ENCODE data around the gene CD151.

Gene CD151

GRCh38 chr11:859394-860131 lies 26.8 kb downstream of the CD151 start:
- DNase-seq = peak; percentile 41 to 47

DNA sequence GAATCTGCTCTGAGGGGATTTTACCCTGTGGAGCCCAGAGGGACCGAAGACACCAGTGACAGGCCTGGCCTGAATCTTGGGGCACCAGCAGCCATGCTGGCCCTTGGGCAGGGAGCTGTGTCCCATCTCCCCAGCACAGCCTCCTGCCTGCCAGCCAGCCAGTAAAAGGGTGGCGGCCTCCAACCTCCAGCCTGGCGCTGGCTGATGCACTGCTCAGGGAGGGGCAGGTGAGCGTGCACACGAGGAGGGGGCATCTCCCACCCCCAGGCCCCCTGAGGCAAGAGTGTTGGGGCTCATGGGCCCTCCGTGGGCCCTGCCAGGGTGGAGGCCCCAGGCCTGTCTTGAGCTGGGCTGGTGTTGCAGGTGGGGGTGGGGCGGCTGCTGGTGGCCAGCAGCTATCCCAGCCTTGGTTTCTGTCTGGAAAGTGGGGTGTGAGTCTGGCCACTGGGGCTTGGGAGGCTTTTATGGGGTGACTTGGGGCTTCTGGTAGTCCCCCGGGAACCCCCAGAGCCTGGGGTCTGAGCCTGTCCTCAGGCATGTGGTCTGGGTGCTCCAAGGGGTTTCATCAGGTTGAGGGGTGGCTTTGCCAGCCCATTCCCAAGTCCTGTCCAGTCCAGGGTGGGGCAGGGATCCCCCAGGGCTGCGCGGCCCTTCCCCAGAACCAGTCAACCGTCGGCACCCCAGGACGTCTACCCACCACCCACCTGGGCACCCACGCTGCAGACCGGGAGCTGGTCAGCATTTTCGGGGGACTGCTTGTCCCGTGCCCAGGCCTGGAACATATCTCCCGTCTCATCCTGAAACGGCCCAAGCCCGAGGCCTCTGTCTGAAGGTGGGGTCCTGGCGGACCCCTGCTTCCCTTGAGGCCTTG lies 27.7 kb downstream of the CD151 start:
- DNase-seq = no peak

DNA sequence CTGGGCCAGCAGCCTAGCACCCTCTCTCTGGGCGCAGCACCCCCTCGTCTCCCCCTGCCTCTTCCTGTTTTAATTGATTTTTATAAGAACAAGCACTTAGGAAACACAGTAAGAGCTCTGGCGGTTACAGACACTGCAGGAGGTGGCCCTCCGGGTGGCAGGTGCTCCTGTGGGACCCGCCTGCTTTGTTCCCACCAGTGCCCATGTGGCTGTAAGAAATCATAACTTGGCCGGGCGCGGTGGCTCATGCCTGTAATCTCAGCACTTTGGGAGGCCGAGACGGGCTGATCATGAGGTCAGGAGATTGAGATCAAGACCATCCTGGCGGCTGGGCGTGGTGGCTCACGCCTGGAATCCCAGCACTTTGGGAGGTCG lies 28.3 kb downstream of the CD151 start:
- no peak for DNase-seq

GRCh38 chr11:862081-862661 lies 29.4 kb downstream of the CD151 start:
- no peak for DNase-seq

DNA sequence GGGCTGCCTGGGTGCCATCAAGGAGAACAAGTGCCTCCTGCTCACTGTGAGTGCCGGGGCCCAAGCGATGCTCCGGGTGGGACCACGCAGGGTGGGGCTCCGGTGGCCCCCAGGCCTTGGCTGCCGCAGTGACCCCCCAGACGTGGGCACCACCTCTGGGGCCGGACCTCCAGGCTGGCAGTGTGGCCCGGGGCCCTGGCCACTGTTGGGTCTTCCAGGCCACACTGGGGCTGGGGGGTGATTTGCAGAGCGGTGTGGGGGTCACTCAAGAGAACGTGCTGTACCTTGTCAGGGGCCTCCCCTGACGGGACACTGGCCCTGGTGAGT lies 29.9 kb downstream of the CD151 start:
- no peak for DNase-seq

GRCh38 chr11:863023-863909 lies 30.5 kb downstream of the CD151 start:
- DNase-seq = no peak

GRCh38 chr11:863910-864827 lies 31.4 kb downstream of the CD151 start:
- no peak for DNase-seq

- DNase-seq = no peak
These were observed 32.1 kb downstream of the CD151 start for GRCh38 chr11:864898-865297.

DNA sequence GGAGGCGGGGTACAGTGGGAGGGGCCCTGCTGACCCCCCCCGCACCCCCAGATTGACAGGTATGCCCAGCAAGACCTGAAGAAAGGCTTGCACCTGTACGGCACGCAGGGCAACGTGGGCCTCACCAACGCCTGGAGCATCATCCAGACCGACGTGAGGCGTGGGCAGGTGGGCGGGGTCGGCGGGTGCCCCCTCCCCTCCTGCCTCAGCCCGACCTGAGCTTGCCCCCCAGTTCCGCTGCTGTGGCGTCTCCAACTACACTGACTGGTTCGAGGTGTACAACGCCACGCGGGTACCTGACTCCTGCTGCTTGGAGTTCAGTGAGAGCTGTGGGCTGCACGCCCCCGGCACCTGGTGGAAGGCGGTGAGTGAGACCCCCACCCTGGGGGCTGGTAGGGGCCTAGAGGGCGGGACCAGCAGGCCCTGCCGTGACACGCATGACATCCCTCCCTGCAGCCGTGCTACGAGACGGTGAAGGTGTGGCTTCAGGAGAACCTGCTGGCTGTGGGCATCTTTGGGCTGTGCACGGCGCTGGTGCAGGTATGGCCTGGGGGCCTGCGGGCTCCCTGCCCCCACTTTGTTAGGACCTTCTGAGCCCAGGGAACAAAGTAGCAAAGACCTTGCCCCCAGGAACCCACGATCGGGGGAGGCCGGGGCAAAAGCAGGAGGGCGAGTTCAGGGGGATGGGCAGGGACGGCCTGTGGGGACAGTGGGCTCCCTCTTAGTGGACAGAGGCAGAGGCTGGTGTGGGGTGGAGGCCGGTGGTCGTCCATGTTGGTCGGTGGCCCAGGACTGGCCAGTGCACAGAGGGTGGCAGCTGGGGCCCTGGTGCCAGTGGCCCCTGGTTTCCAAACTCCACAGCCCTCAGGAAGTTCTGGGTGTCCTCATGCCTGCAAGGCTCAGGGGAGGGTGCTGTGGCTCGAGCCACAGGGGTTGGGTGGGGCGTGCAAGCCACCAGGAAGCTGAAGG lies 33.0 kb downstream of the CD151 start:
- no peak for DNase-seq

DNA sequence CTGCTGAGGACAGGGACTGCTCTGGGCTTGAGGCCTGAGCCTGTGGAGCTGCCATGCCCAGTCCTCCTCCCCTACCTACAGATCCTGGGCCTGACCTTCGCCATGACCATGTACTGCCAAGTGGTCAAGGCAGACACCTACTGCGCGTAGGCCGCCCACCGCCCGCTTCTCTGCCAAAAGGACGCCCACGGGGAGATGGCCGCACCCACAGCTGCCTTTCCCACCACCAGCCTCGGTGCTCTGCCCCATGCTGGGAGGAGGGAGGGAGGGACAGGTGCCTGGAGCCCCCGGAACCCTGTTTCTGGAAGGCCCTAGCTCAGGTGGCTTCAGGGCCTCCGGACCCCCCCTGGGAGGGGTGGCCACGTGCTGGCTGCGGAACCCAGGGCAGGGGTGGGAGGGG lies 33.7 kb downstream of the CD151 start:
- DNase-seq = no peak

DNA sequence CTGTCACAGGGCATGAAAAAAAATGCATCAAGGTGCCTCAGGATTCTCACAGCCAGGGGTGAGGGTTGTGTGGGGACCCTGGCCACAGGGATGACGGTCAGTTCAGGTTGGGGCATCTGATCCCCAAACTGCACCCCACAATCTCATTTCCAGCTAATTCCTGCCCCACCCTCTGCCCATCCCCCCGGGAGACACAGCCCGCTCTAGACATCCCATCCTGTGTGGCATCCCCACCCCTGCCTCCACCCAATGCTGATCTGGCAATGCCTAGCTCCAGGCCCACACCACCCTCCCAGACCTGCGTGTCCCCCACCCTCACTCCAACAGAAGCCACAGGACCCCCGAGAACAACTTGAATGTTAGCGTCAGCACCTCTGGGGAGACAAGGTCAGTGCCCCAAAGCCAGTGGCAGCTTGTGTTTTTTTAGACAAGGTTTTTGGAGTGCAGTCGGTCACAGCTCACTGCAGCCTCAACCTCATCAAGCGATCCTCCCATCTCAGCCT lies 35.2 kb downstream of the CD151 start:
- no peak for DNase-seq

- DNase-seq = no peak
These were observed 35.6 kb downstream of the CD151 start for GRCh38 chr11:868394-868793.

DNA sequence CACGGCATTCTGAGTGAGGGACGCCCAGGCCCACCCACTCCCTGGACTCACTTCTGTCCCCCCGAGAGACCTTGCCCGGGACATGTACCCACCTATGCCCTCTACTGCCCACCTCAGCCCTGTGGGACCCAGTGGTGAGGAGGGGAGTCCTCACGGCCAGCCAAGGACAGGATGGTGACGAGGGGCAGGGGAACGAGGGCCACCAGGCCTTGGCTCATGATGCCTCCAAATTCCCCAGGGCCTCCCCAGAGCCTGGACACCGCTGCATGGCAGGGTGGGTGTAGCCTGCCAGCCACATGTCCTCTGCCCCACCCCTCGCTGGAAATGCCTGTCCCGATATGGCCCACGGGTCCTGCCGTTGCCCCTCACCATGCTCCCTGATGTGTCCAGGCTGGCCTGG lies 36.0 kb downstream of the CD151 start:
- DNase-seq = no peak

DNA sequence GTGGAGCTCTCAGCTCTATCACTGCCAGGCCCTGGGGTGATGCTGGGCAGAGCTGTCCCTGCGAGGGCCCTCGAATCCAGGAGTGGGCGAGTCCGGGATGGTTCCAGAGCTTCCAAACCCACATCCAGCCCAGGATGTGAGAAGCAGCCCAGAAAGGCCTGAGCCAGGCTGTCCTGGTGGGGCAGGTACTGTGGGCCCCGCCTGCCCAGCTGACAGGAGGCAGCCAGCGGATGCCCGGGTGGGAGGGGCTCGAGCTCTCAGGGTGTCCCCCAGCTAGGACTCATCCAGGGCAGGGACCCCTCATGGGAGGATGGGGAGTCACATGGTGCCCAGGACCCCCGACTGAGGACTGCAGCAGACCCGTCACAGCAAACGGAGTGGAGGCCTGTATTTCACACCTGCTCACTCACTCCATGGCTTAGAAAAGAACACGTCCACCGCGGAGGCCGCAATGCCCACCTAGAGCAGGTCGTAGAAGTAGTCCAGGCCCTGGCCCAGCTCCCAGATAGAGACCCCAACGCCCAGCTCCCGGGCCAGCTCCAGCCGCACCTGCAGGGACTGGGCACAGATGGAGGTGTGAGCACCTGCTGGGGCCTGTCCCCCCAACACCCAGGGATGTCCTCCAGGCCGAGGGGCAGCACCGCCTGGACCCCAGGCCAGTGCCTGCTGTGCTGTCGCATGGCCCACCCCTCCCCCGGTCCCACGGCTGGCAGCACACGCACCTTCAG lies 36.8 kb downstream of the CD151 start:
- DNase-seq = no peak

DNA sequence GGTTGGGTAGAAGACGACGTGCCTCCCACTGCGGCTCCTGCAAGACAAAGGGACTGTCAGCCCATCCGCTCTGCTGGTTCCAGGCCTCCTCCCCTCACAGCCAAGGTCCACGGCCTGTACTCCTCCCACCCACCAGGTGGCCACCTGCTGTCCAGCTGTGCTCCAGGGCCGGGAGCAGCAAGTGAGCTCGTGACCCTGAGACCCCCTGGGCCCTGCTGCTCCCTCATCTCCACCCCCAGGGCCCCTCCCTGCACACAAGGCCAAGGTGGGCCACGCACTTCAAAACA lies 37.3 kb downstream of the CD151 start:
- no peak for DNase-seq

DNA sequence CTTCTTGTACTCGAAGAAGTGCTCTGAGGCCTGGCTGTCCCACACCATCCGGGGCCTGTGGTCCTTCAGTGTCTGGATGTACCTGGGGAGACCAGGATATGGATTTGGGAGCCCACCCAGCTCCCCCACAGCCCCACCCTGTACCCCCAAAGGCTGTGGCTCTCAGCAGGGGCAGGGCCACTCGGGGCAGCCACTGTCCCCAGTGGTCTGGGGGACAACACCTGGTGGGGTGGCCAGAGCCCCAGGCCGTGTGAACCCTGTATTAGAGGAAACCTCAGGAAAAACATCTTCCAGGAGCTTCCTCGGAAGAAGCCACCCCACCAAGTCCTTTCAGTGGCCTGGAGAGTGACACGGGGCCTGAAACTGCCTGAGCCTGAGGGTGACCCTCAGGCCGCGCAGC lies 37.7 kb downstream of the CD151 start:
- DNase-seq = no peak

GRCh38 chr11:871472-871871 lies 38.7 kb downstream of the CD151 start:
- no peak for DNase-seq

DNA sequence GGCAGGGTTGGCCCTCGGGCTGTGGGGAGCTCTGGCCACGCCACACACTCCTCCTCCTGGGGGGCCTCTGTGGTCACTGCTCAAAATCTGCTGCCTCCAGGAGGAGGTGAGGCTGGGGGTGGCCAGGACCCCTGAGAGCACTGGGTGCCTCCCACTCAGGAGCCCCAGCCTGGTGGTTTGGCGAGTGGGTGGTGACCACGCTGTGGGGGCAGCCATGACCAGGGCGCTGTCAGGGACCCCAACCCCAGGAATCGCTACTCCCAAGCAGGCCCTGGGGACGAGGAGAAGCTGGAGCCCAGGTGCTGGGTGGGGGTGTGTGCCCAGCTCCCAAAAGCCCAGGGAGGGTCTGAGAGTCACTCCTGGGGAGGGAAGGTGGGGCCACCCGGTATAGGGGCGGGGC lies 40.0 kb downstream of the CD151 start:
- no peak for DNase-seq

DNA sequence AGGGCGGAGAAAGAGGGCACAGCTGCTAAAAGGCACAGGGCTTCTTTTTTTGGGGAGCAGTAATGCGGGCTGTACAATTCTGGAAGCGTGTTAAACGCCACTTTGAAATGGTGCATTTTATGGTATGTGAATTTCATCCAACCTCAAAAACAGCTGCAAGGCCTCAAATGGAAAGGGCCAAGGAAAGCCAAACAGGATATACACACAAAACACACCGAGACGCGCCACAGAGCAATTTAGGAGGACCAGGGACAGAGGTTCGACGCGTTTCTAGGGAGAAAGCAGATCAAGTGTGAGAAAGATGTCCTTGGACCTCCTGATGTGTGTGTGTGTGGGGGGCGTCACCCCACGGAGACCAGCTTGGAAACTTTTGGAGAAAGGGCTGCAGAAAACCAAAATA lies 41.0 kb downstream of the CD151 start:
- DNase-seq = no peak

DNA sequence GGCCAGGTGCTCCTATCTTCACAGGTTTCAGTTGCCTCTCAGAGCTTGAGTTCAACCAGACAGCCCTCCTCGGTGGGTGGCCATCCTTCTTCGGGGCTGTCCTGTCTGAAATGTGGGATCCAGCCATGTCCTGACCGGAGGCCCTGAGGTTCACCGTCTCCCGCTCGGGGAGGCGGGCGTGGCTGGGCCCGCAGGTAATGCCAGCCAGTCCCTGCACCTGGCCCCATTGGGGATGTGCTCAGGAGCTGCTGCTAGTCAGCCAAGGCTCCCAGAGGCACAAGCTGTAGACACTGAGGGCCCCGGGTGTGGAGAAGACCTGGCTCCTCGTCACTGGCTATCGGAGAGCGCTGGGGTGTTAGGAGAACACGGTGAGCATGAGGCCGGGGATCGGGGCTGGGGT lies 42.5 kb downstream of the CD151 start:
- no peak for DNase-seq
